Dermis microvascular lymphatic vessel endothelial cell (primary cell): ENCODE data around the gene DUSP5. TPM values are rescaled to one million over a fixed set of nuclear protein-coding genes. Genes with fewer than 3 reads are reported as not detected.
"Not testable (repeated sequence)": the region's sequence is repeated elsewhere in the genome, so short reads cannot be mapped to it uniquely, and the experiment has no call there.

Experiments used
- DNase-seq, 2 donors: peaks; one replicate each; pipeline versions ENCODE4 v3.0.0 to v3.0.0-alpha.2; 2010; ENCODE audit warnings: low read depth in 2 of 2
- total RNA-seq: library from RNA; depleted of rRNA; stranded (reverse); fragments of >200 nt; gene quantifications from 2 replicates; pipeline ENCODE4 v1.2.1, GENCODE V29; 2014

The DUSP5 gene
- total RNA-seq: 34.1 and 41.1 TPM in 2 replicates

- DNase-seq: peak; percentile 86 to 96
These were observed at the start of gene DUSP5 for GRCh38 chr10:110497438-110498086. Gene DUSP5 (plus strand): TSS chr10:110497907. CDS start chr10:110498122, 215 bp downstream.

- DNase-seq: no peak
These were observed 48.9 kb upstream of the DUSP5 start for GRCh38 chr10:110448682-110449418.

GRCh38 chr10:110455446-110455845, 42.3 kb upstream of the DUSP5 start:
- no peak for DNase-seq

- peak in 1 of 2 donors; percentile 71 for DNase-seq
These were observed 41.7 kb upstream of the DUSP5 start for GRCh38 chr10:110456046-110456445.

- no peak for DNase-seq
These were observed 41.1 kb upstream of the DUSP5 start for GRCh38 chr10:110456523-110457091.

- DNase-seq: no peak
These were observed 39.9 kb upstream of the DUSP5 start for GRCh38 chr10:110457851-110458250.

GRCh38 chr10:110458266-110458920, 39.3 kb upstream of the DUSP5 start:
- DNase-seq: peak; percentile 34 to 41

GRCh38 chr10:110459600-110459999, 38.1 kb upstream of the DUSP5 start:
- DNase-seq: no peak

- DNase-seq: peak; percentile 87 to 92
These were observed 37.4 kb upstream of the DUSP5 start for GRCh38 chr10:110460111-110460809.

- no peak for DNase-seq
These were observed 36.6 kb upstream of the DUSP5 start for GRCh38 chr10:110461088-110461487.

GRCh38 chr10:110461530-110461929, 36.2 kb upstream of the DUSP5 start:
- DNase-seq: no peak

GRCh38 chr10:110462166-110463095, 35.3 kb upstream of the DUSP5 start:
- DNase-seq: no peak

- DNase-seq: not testable (repeated sequence)
These were observed 29.4 kb upstream of the DUSP5 start for GRCh38 chr10:110468258-110468657.

GRCh38 chr10:110470541-110470940, 27.2 kb upstream of the DUSP5 start:
- not testable (repeated sequence) for DNase-seq

- DNase-seq: no peak
These were observed 26.1 kb upstream of the DUSP5 start for GRCh38 chr10:110471566-110472139.

- no peak for DNase-seq
These were observed 23.7 kb upstream of the DUSP5 start for GRCh38 chr10:110474017-110474416.

GRCh38 chr10:110474826-110475225, 22.9 kb upstream of the DUSP5 start:
- no peak for DNase-seq

GRCh38 chr10:110475722-110476515, 21.8 kb upstream of the DUSP5 start:
- DNase-seq: no peak

- no peak for DNase-seq
These were observed 18.0 kb upstream of the DUSP5 start for GRCh38 chr10:110479710-110480109.
